HG03196 (cell line): ENCODE results near the gene UBXN2A.
A peak's percentile ranks its signal among the peaks of the same experiment; 100 is the strongest.

Source experiments
- ATAC-seq: cut with Tn5 transposase; IDR thresholded peaks from one replicate; pipeline ENCODE4 v1.9.1; 2021; ENCODE audit not compliant: unreplicated experiment

Gene UBXN2A, protein sequence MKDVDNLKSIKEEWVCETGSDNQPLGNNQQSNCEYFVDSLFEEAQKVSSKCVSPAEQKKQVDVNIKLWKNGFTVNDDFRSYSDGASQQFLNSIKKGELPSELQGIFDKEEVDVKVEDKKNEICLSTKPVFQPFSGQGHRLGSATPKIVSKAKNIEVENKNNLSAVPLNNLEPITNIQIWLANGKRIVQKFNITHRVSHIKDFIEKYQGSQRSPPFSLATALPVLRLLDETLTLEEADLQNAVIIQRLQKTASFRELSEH

DNA sequence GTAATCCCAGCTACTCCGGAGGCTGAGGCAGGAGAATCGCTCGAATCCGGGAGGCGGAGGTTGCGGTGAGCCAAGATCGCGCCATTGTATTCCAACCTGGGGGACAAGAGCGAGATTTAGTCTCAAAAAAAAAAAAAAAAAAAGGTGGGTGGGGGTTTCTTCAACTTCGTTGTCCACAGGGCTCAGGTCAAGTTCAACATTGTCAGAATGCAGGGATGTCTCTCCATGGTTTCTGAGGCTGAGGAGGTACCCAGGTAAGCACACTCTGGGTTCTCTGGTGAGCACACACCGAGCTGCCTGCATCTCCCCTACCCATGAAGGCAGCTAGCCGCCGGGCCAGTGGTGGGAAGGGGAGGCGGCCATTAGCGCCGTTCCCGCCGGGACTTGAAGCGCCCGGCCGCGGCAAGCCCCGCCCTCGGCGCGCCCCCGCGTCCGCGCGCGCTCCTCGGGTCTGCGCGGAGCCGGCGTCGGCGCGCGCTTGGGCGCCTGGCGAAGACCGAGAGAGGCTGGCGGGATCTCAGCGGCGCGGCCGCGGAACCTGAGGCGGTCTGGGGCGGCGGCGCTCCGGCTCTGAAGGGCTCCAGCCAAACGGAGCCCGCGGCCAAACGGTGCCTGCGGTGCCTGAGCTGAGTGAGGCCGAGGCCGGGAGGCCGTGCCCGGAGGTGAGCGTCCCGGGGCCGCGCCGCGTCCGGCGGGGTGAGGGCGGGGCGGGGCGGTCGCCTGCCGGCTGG lies at the start of gene UBXN2A:
Gene UBXN2A (plus strand): TSS at position 477 of the 731 bp plus-strand sequence. CDS start 17,852 bp downstream, outside the sequence.
- ATAC-seq, result peak; percentile 76

DNA sequence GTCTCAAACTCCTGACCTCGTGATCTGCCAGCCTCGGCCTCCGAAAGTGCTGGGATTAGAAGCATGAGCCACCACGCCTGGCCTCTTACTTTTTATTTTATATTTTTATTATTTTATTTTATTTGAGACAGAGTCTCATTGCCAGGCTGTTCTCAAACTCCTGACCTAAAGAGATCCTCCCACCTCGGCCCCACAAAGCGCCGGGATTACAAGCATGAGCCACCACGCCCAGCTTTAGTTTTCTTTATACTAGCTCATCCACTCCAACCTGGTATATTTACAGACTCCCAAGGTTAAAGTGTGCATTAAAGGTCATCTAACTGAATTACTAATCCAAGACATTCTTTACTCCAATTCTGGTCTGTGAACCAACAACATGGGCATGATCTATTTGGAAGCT lies 40.1 kb upstream of the UBXN2A start:
- ATAC-seq, result no peak

DNA sequence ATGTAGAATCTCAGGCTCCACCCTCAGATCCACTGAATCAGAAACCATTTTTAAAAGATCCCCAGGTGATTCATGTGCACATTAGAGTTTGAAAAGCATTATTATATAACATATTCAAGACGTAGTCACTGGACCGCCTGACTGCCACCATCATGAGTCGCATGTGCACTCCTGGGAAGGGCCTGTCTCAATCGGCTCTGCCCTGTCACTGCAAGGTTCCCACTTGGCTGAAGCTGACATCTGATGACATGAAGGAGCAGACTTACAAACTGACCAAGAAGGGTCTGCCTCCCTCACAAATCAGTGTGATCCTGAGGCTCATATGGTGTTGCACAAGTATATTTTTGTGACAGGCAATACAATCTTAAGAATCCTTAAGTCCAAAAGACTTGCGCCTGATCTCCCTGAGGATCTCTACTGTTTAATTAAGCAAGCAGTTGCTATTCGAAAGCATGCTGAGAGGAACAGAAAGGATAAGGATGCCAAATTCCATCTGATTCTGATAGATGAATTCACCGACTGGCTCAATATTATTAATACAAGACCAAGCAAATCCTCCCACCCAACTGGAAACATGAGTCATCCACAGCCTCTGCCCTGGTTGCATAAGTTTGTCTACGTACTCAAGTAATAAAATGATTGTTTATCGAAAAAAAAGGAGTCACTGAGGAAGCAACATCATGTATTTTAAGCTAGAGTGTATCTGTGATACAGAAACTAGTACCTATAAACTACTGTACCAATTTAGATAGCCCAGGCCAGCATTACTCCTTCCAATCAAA lies 39.5 kb upstream of the UBXN2A start:
- no peak for ATAC-seq

DNA sequence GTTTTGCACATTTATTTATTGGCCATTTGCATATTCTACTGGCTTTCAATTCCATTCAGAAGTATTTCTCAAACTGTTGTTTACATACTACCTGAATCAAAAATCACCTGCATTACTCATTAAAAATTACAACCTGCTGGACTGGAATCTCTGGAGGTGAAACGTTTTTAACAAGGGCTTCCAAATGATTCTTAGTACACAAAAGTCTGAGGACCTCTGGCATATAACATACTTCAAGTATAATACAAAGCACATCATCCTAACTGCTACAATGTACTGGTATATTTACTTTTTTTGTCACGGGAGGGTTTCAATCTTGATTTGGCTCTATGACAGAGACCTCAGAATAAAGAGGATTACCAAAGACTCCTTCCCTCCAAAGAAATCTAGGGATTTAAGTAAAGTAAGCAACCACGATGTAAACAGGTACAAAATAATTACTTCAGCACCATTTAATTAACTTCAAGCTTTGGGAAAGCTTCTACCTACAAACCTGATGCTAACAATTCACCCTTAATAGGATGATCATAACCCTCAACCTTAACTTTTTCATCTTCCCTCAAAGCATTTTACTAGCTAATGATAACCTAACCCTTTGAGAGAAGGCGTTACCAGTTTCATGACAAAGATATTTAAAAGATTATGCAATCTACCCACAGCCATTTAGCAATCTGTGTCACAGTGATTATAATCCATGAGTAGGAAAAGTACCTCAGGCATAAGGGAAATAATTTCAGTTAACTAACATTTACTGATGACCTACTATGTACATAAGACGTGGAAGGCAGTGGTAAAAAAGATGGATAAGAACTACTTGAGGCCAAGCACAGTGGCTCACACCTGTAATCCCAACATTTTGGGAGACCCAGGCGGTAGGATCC lies 38.1 kb upstream of the UBXN2A start:
- ATAC-seq, result no peak

DNA sequence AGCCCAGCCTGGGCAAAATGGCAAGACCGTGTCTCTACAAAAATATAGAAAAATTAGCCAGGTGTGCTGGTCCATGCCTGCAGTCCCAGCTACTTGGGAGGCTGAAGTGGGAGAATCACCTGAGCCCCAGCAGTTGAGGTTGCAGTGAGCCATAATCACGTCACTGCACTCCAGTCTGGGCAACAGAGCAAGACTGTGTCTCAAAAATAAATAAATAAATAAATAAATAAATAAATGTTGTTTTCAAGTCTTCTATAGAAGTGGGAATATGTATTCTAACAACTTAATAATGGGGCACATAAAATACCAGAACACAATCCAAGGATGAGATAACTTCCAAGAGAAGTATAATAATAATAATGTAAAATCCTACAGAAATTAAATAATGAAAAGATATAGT lies 37.2 kb upstream of the UBXN2A start:
- no peak for ATAC-seq

DNA sequence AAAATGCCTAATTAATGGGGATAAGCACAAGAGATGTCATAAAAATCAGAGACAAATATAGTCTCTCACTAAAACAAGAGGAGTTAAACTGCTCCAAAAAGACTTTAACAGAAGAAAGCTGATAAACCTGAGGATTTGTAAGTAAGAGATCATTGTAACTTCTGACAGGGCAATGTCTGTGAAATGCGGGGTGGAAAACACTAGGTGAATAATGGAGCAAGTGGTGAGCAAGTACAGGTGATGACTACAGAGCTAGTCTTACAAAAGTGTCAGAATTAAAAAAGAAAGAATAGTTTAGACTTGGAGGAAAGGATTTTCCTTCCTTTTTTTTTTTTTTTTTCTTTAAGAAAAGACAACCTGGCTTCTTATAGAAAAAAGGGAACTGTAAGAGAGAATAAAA lies 36.0 kb upstream of the UBXN2A start:
- no peak for ATAC-seq

DNA sequence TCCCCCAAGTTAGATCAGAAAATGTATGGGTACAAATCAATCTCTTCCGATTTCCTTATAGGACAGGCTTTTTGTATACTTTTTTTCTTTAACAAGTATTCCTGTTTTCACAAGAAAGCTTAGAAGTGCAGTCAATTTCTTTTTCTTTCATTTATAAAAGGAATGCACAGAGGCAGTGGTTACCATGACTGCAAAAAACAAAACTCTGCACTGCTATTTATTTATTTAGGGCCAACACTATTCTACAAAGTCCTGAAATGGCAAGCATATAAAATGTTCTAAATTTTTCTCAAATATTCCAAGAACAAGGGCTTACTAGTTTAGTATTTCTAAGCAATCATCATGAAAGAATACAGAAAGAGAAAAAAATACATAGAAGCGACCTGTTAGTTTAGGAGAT lies 35.6 kb upstream of the UBXN2A start:
- no peak for ATAC-seq

DNA sequence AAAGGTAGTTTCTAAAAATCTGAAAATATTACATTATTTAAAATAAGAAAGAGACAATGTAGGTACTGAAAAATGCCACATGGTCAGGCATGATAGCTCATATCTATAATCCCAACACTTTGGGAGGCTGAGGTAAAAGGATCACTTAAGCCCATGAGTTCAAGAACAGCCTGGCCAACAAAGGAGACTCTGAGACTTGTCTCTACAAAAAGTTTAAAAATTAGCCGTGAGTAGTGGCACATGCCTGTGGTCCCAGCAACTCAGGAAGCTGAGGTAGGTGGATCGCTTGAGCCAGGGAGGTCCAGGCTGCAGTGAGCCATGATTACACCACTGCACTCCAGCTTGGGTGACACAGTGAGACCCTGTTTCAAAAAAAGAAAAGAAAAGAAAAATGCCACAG lies 35.1 kb upstream of the UBXN2A start:
- ATAC-seq, result no peak

DNA sequence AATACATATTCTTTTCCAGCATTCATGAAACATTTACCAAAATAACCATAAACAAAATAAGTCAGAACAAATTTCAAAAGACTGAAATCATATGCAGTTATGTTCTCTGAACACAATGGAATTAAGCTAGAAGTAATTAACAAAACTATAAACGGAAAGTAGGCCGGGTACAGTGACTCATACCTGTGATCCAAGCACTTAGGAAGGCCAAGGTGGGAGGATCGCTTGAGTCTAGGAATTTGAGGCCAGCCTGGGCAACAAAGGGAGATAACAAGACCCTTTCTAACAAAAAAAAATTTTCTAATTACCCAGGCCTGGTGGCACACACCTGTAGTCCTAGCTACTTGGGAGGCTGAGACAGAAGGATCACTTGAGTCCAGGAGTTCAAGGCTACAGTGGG lies 28.2 kb upstream of the UBXN2A start:
- no peak for ATAC-seq

DNA sequence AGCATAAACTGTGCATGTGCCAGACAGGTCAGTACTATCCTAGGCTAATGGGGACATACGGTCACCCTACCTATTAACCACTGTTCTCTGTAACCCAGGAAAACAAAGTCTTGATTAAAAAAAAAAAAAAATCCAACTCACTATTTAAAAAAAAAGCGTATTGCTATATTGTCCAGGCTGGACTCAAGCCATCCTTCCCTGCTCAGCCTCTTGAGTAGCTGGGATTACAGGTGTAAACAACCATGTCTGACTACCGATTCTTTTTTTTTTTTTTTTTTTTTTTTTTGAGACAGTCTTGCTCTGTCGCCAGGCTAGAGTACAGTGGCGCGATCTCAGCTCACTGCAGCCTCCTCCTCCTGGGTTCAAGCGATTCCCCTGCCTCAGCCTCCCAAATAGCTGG lies 24.9 kb upstream of the UBXN2A start:
- ATAC-seq, result no peak

DNA sequence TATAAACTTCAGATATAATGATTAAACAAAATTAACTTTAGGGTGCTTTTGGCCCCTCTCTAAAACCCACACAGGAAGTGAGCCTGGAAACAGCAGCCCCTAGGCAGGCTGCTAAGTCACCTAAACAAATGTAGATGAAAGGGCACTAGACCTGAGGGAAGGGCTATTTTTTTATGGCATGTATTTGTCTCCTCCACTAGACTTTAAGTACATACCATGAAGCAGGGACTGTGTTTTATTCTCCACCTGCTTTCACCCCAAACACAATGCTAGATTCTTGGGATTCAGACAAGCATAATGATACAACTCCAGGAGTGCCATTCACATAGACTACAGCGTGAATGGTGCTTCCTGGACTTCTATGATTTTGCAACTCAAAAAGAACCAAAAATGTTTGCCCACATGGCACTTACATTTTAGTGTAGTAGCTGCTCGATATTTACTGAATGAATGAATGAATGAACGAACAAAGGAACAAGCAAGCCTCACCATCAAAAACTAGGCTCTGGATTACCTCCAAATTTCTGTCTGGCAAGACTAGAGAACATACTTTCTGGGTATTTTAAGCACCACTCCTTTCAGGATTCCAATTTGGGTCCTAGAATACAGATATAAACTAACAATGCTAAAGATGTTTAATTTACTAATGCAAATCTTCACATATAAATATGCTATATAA lies 23.4 kb upstream of the UBXN2A start:
- ATAC-seq, result no peak

DNA sequence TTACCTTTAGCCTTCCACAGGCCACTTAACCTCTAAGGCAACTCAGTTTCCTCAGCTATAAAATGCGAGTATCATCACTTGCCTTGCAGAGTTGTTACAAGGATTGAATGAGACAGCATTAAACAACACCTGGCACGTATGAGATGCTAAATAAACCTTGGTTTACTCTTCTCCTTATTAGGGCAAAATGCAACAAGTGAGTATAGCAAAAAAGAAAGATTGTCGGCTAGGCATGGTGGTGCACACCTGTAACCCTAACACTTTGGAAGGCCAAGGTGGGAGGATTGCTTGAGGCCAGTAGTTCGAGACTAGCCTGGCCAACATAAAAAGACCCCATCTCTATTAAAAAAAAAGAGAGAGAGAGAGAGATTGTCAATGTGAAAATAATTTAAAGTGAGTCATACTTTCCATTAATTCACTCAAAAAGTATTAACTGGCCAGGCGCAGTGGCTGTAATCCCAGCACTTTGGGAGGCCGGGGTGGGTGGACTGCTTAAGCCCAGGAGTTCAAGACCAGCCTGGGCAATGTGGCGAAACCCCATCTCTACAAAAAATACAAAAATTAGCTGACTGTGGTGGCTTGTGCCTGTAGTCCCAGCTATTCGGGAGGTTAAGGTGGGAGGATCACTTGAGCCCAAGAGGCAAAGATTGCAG lies 21.3 kb upstream of the UBXN2A start:
- ATAC-seq, result no peak

DNA sequence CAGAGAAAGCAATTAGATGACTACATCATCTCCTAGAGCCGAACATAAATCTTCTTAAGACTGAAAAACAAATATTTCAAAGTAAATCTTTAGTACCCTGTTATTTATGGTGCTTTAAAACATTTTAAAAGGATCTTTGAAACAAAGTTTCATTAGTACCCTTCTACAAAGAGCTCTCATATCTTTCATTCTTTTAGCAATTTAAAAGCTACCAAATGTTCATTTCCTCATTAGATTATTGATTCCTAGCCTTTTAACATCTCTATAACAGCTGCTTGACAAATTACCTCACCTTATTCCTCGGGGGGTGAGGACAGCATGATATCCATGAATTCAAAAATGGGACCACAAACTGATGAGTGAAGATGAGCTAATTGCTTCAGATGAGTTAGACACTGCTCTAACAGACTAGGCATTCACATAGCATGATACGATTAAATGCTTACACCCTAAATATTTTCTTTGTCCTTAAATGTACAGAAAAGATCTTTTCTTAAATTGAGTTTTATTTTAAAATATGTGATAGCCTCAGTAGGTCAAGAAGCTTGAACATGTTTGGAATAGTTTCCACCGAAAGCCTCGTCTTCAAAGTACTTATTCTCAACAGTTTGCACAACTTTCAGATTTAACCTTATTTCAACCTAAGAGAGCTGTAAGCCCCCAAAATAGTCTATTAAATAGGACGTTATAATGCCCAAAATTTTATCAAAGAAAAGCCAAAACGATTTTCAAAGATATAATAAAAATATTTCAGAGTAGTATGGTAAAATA lies 15.5 kb upstream of the UBXN2A start:
- ATAC-seq, result no peak

DNA sequence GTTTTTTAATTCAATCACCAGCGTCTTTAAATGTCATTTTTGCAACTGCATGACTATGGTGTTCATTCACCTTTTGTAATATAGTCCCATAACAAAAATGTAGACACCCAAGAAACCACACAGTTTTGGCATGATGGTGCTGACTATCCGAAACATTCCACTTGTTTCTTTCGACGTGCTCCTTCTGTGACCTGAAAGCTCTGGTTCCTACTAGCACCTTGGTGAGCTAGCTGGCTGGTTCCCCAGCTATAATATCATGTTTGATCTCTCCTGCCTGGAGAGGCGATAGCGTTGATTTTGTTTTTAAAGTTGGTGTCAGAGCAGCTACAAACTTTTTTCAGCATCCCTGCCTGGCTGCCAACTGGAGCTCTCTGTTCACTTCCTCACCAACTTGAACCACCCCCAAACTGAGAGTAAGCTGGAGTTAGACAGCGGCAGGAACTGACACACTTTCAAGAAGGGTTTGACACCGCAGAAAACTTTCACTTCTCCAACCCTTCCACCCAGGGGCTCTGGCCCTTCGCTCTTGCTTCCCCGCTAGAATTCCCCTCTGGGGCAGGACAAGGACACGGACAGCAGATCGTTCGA lies 14.5 kb upstream of the UBXN2A start:
- ATAC-seq, result peak; percentile 60

DNA sequence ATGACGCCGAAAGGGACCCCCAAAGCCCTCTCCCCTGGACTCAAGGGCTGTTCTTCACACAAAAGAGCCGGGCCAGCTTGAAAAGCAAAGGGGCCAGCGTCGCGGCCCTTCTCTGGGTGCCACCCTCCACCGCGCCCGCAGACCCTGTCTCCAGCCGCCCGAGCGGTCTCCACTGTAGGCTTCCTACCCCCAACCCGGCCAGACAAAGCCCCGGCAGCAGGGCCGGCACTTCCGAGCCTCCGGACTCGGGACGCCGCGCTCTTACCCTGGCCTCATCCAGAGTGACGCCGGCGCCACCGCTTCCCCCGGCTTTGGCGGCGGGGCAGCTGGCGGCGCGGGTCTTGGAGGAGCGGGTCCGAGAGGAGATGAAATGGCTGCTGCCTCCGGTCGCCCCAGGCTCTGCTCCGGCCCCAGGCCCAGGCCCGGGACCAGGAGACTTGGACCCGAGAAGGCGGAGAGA lies 13.9 kb upstream of the UBXN2A start:
- ATAC-seq, result peak; percentile 17

DNA sequence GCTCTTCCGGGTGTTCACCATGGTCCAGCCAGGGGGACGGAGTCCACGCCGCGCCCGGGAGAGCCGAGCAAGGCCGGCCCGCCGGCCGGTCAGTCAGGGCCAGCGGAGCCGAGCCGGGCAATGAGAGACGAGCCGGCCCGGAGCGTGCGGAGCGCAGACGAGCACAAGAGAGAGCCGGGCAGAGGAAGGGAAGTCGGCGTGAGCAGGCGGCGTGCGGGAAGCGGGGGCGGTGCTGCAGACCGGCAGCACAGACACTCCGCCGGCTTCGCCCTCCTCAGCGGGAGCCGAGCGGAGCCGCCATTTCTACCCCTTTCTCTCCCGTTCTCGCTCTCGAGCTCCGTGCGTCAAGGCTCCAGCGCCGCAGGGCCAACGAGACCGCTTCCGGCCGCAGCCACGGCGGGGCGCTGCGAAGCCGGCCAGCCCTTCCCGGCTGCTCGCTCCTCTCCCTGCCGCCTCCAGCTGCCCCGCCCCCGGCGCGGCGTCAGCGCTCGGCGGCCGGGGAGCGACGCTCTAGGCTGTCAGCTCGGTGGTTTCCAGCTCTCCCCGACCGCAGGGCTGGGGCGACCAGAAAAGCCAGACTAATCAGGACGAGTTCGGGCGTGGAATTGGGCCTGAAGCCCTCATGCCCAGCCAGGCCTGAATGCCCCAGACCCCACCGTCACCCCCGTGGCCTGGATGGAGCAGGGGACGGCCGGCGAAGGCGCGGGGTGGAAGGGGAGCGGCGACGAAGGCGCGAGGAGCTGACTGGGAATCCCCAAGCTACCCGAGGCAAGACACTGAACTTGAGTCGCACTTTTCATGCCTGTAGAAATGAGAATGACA lies 13.3 kb upstream of the UBXN2A start, which contains the start of gene ATAD2B:
Gene ATAD2B (minus strand): TSS at position 374 of the 822 bp plus-strand sequence. CDS start 353 bp downstream, at position 21.
- ATAC-seq, result peak; percentile 83

DNA sequence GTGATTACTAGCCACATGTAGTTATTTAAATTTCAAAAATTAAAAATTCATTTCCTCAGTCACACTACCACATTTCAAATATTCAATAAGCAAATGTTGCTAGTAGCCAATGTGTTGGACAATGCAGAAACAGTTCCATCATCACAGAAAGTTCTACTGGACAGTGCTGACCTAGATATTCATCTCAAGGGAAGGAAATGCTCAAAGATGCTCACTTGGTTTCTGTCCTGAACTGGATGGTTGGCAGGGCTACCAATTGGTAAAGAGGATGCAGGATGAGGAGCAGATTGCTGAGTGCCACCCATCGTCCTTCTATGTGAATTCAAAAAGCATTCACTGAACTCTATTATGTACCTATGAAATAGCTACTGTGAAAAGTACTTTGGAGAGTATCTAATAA lies 6.0 kb upstream of the UBXN2A start:
- ATAC-seq, result no peak
